H1 (cell line): ENCODE data around the gene RNF186. TPM values are rescaled to one million over a fixed set of nuclear protein-coding genes. Genes with fewer than 3 reads are reported as not detected.

Experiments used
- BACH1 ChIP-seq: IDR thresholded peaks from 2 replicates; pipeline ENCODE4 v1.6.1; 2012; ENCODE audit warnings: low read length, improper control_type of control experiment
- CHD7 ChIP-seq: fragments of 300-600 bp; sonication (generic); IDR thresholded peaks from 2 replicates; pipeline ENCODE4 v1.7.1; 2012; ENCODE audit warnings: low read length, moderate library complexity, mild to moderate bottlenecking, inconsistent platforms; ENCODE audit not compliant: insufficient replicate concordance
- CTCF ChIP-seq, 3 experiments: IDR thresholded peaks; 1 replicate in 2 of 3; 2 replicates in 1 of 3; pipeline versions ENCODE4 v1.5.1 to v1.6.1; 2011; ENCODE audit warnings: low read length in 3 of 3, mild to moderate bottlenecking in 3 of 3, inconsistent platforms in 2 of 3, low read depth in 1 of 3, moderate library complexity in 1 of 3; ENCODE audit not compliant: insufficient read depth in 1 of 3; ENCODE audit errors: control extremely low read depth in 1 of 3
- RFX5 ChIP-seq: IDR thresholded peaks from 2 replicates; pipeline ENCODE4 v1.6.1; 2011; ENCODE audit warnings: low read depth, low read length, improper control_type of control experiment, borderline replicate concordance
- polyA plus RNA-seq, 7 experiments: library from polyadenylated mRNA; depleted of rRNA in 3 of 7; stranded (reverse) in 5 of 7; unstranded in 2 of 7; fragments of >200 nt in 5 of 7; fragments of 200-250 nt in 2 of 7; gene quantifications; 1 replicate in 5 of 7; 2 replicates in 1 of 7; 4 replicates in 1 of 7; pipeline versions ENCODE4 v1.2.1 to v1.2.3, GENCODE V29; 2011 to 2013; ENCODE audit warnings: missing spikeins in 2 of 7, mixed read lengths in 2 of 7
- total RNA-seq: library from RNA; stranded (reverse); fragmentation: NEBNext Ultra II Directional; extraction: Animal tissue kit (Norgen Biotek cat#: 25700); gene quantifications from 2 replicates; pipeline ENCODE4 v1.2.1, GENCODE V29; 2021

The RNF186 gene
- total and polyA plus RNA-seq, 2 of the 8 experiments (the other 6 are each of a cell fraction or from before 2014, with no cell fraction given) = not detected

- TF ChIP-seq CHD7 (no peak), RFX5 (no peak), BACH1 (no peak), CTCF (IDR thresholded peaks at IDR 0.05; ENCODE audit: control extremely low read depth in 1 of 3, insufficient read depth in 1 of 3, low read depth in 1 of 3, low read length in 3 of 3) (no peak)
These were observed 1.5 kb downstream of the RNF186 start (continued) for GRCh38 chr1:19813643-19813960.
